ENCODE results near the gene SULT1A2.
"Not testable (repeated sequence)": the region's sequence is repeated elsewhere in the genome, so short reads cannot be mapped to it uniquely, and the experiment has no call there.

The SULT1A2 gene

GRCh38 chr16:28609631-28610594 lies 13.1 kb upstream of the SULT1A2 start, which contains the start of gene SULT1A1:
TSS of gene SULT1A1 (minus strand) at chr16:28610044. CDS start at chr16:28608855, 1,189 bp downstream.
- no peak for DNase-seq (ENCODE audit: low spot score)

DNA sequence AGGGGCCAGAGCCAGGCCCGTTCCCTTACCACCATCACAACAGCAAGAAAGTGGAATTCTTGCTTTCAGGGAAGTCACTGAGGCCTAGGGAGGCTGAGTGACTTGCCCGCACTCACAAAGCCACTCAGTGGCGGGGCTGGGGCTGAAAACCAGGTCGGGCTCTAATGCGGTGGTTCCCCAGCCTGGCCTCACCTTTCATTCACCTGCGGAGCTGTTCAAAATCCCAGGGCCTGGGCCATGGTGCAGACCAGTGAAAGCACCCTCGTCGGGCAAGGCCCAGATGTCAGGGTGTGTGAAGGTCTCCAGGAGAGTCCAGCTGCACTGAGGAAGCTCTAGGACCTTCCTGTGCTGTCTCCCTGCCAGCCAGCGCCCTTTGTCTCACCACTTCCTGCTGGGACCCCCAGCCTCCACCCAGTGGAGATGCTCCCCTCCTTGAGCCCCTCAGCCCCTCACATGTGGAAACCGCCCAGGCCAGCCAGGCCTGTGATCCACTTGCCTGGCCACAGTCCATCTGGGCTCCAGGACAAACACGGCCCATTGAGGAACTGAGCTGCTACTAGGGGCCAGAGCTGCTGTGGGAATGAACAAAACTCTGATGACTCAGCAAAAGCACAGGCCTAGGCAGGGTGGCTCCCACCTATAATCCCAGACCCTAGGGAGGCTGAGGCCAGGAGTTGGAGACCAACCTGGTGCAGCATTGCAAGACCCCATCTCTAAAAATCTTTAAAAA lies 12.2 kb upstream of the SULT1A2 start:
- not testable (repeated sequence) for DNase-seq (ENCODE audit: low spot score)

DNA sequence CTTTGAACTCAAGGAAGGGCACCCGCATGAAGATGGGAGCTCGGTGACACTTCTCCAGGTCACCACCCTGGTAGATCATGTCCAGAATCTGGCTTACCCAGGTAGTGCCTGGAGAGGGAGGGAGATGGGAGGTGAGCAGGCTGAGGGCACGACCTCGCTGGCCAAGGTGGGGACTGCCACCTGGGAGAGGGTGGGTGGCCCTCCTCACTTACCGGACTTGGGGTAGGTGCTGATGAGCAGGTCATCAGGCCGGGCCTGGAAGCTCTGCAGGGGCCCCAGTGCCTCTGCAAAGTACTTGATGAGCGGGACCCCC lies 11.6 kb upstream of the SULT1A2 start:
- DNase-seq (ENCODE audit: low spot score), result not testable (repeated sequence)

GRCh38 chr16:28607681-28608495 lies 11.0 kb upstream of the SULT1A2 start:
- not testable (repeated sequence) for DNase-seq (ENCODE audit: low spot score)

GRCh38 chr16:28607116-28607623 lies 10.3 kb upstream of the SULT1A2 start:
- DNase-seq (ENCODE audit: low spot score), result no peak

DNA sequence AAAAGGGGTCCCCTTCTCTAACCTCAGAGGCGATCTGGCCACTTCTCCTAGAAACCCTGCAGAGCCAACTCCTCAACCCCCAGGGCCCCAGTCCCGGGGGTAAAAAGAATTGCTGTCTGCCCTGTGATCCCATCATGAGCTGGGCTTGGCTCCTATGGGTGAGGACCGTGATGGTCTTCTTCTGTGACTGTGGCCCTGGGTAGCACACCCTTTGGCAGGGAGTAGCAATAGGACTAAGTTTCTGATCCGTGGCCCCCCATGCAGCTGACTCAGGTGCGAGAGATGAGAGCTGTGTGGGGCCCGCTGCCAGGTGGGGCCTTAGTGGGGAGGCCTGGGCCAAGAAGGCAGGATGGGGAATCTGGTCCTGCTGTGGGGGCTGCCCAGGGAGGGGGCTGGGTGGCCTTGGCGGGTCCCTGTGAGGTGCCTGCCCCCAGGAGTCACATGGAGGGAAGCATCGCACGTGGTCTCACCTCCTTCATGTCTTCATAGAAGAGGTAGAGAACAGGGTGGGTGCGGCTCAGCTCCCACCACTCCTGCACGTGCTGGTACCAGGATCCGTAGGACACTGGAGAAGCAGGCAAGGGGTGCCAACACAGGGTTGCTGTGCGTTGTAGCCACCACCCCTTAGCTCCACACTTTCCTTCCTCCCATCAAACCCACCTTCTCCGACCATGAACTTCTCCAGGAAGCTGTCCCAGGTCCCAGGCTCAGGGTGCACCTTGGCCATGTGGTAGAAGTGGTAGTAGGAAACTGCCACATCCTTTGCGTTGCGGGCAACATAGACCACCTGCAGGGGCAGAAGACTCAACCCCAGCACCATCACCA lies 9.7 kb upstream of the SULT1A2 start:
- DNase-seq (ENCODE audit: low spot score), result no peak

- no peak for DNase-seq (ENCODE audit: low spot score)
Observed at GRCh38 chr16:28604186-28604565, 7.3 kb upstream of the SULT1A2 start.

GRCh38 chr16:28603381-28604185 lies 6.7 kb upstream of the SULT1A2 start:
- DNase-seq (ENCODE audit: low spot score), result no peak

- DNase-seq (ENCODE audit: low spot score), result no peak
Observed at GRCh38 chr16:28602529-28602928, 5.7 kb upstream of the SULT1A2 start.

DNA sequence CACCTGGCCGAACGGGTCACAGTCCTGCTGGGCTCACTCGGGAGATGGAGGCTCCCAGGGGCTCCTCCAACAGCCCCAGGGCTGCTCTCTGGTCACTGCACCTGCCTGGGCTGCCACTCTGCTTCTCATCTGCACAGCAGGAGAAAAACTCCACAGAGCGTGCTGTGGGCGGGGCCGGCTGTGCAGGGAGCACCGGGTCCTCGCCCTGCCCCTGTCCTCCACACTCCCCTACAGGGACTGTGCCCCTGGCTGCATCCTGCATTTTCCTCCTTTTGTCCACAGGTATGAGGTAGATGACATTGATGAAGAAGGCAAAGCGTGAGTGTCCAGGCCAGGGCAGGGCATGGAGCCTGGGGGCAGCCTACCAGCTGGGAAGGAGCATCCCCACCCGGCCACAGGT lies 5.2 kb upstream of the SULT1A2 start:
- DNase-seq (ENCODE audit: low spot score), result not testable (repeated sequence)

- DNase-seq (ENCODE audit: low spot score), result not testable (repeated sequence)
Observed at GRCh38 chr16:28601589-28601988, 4.7 kb upstream of the SULT1A2 start.

DNA sequence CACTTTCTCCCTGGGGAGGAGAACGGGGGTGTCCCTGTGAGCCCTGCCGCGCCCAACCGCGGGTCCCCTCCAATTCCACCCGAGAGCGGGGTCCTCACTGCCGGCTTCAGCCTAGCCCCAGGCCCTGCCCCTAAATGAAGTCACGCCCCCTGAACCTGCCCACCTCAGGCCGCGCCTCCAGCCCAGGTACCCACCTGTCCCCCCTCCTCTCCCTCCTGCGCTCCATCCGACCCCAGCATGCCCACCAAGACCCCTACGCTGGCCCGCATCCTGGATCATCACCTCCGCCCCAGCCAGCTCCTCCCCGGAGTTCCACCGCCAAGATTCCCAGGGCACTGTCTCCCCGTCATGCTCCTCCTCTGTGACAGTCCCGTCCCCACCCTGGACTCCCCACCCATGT lies 4.1 kb upstream of the SULT1A2 start:
- DNase-seq (ENCODE audit: low spot score), result not testable (repeated sequence)

GRCh38 chr16:28599377-28600285 lies 2.8 kb upstream of the SULT1A2 start:
- not testable (repeated sequence) for DNase-seq (ENCODE audit: low spot score)

DNA sequence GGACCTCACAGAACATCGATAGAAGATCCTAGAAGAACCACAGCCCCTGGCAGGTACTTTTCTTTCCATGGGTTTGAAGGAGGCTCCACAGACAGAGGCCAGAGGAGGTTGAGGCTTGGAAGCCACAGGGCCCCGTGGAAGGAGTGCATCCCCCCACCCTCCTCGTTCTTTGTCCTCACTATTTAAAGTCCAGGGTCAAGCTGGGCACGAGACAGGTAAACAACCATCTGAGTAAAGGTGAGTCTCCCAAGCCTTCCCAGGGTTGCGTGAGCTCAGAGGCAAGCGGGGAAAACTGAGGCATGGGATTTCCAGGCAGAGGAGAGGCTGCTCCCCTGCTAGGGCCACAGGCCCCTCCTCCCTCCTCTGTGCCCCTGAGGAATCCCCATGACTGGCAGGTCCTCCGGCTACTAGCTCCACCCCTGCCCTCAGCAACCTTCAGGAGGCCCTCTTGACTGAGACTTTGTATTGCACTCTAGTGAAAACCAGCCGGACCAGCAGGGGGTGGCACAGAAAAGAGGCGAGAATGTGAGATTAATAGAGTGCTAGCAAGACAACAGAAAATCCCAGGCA lies 927 bp upstream of the SULT1A2 start:
- DNase-seq (ENCODE audit: low spot score), result no peak

DNA sequence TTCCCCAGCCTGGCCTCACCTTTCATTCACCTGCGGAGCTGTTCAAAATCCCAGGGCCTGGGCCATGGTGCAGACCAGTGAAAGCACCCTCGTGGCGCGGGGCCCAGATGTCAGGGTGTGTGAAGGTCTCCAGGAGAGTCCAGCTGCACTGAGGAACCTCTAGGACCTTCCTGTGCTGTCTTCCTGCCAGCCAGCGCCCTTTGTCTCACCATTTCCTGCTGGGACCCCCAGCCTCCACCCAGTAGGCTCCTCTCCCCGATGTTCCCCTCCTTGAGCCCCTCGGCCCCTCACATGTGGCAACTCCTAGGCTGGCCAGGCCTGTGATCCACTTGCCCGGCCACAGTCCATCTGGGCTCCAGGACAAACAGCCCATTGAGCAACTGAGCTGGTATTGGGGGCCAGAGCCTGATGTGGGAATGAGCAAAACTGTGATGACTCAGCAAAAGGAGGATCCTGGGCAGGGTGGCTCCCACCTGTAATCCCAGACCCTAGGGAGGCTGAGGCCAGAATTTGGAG lies 677 bp downstream of the SULT1A2 start:
- no peak for DNase-seq (ENCODE audit: low spot score)

DNA sequence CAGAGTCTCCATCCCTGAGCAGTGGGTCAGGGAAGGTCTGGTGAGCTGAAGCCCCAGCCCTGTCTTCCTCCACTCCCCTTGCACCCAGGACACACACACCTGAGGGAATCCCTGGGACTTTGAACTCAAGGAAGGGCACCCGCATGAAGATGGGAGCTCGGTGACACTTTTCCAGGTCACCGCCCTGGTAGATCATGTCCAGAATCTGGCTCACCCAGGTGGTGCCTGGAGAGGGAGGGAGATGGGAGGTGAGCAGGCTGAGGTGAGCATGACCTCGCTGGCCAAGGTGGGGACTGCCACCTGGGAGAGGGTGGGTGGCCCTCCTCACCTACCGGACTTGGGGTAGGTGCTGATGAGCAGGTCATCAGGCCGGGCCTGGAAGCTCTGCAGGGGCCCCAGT lies 1.4 kb downstream of the SULT1A2 start:
- not testable (repeated sequence) for DNase-seq (ENCODE audit: low spot score)

- DNase-seq (ENCODE audit: low spot score), result no peak
Observed at GRCh38 chr16:28592979-28593553, 3.8 kb downstream of the SULT1A2 start.

GRCh38 chr16:28592511-28592910 lies 4.3 kb downstream of the SULT1A2 start:
- no peak for DNase-seq (ENCODE audit: low spot score)

Data from AG08395 (cell line).